Hematopoietic multipotent progenitor cell treated with erythropoietin and hydrocortisone succinate and interleukin-3 and kit ligand, for 15 days (in vitro differentiated cells): Measurements from ENCODE around the gene FOXB1.

Experiments
- DNase-seq: peaks from one replicate; pipeline ENCODE4 v3.0.0-alpha.2; 2015; ENCODE audit warnings: low spot score

Gene FOXB1

DNA sequence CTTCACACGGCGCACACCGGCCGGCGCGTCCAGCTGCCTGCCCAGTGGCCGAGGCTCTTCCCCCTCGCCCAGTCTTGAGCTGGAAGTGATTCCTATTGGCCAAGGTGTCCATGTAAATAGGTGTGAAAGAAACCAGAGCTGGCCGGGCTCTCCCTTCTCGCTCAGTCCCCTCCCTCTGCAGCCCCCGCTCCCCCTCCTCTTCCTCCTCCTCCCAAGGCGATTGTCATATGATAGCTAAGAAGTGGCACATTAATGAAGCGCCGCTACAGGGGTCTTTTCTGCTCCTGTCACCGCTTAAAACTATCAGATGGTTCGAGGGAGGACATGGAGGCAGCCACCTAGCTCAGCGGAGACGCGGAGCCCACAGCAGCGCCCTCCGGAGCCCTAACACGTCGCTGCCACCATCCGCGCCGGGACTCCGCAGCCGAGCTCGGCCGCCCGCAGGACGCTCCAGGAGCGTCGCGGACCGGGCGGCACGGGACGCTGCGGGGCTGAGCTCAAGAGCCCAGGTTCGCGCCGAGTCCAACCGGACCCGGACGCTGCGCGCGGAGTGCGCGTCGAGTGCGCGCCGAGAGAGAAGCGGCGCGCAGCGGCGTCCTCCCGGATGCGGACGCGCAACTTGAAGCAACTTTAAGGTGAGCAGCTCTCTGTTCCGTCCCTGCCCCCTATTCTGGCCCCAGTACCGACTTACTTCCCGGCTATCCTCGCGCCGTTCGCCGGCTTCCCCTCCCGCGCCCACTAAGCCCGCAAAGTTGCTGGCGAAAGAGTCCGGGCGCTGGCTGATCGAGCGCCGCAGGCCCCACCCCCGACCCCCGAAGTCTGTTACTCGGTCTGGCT lies at the start of gene FOXB1:
Gene FOXB1, plus strand, starts transcription at position 303 of the 837 bp plus-strand sequence. CDS start 653 bp downstream, outside the sequence.
- DNase-seq, result no peak

DNA sequence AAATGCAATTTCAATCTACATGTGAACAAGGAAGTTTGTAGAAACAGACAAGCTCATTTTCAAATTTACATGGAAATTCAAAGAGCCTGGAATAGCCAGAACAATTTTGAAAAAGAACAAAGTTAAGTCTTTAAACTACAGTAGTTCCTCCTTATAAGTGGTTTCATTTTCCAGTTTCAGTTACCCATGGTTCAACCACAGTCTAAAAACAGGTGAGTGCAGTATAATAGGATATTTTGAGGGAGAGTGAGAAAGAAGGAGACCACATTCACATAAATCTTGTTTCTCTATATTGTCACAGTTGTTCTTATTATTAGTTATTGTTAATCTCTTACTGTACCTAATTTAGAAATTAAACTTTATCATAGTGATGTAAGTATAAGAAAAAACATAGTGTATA lies 45.8 kb upstream of the FOXB1 start:
- no peak for DNase-seq

DNA sequence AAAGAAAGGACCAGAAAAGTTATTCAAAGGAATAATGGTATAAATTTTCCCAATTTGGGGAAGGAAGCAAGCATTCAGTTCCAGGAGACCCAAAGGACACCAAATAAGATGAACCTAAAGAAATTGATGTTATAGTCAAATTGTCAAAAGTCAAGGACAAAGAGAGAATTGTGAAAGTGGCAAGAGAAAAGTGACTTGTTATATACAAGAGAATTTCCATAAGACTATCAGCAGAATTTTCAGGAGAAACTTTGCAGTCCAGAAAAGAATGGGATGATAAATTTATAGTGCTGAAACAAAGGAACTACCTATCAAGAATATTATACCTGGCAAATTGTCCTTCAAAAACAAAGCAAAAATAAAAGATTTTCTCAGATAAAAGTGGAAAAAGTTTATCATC lies 43.8 kb upstream of the FOXB1 start:
- no peak for DNase-seq

- DNase-seq, result no peak
Measured at GRCh38 chr15:59963322-59963721, 40.8 kb upstream of the FOXB1 start.

DNA sequence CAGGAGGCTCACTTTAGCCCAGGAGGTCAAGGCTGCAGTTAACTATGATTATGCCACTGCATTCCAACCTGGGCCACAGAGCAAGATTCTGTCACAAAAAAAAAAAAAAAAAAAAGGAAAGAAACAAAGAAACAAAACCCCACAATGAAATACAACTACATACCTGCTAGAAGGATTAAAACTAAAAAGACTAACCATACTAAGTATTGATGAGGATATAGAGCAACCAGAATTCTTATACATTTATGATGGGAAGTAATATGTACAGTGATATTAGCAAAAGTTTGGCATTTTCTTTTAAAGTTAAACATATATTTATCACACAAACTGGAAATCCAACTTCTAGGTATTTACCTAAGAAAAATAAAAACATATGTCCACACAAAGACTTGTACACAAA lies 40.2 kb upstream of the FOXB1 start:
- no peak for DNase-seq

GRCh38 chr15:59965741-59966140 lies 38.4 kb upstream of the FOXB1 start:
- DNase-seq, result no peak

DNA sequence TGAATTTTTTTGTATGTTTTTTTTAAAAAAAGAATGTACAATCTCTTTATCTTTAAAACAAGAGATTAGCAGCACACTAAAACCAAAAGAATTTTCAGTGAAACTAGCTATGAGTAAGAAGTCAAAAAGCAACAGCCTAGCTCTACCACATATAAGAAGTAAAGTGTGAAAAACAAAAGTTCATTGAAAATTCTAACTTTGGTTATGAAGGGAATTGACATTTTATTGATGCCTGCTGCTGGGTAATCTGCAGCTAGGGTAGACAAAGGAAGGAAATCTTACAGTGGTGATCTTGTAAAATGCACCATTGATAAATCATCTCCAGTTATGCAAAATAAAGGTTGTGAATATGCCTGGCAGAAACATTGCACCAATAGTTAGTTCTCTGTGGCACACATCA lies 37.8 kb upstream of the FOXB1 start:
- no peak for DNase-seq

GRCh38 chr15:59968314-59968713 lies 35.8 kb upstream of the FOXB1 start:
- DNase-seq, result no peak

DNA sequence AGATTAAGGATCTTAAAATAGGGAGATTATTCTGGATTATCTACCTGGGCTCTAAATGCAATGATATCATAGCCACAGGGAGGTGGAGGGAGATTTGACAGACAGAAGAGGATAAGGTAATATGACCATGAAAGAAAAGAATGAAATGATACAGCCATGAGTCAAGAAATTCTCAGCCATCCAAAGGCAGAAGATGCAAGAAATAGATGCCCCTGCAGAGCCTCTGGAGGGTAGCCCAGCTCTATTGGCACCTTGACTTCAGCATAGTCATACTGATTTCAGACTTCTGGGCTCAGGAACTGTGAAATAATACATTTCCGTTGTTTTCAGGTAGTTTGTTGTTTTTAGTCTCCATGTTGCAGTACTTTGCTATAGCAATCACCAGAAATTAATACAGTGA lies 31.9 kb upstream of the FOXB1 start:
- DNase-seq, result no peak

DNA sequence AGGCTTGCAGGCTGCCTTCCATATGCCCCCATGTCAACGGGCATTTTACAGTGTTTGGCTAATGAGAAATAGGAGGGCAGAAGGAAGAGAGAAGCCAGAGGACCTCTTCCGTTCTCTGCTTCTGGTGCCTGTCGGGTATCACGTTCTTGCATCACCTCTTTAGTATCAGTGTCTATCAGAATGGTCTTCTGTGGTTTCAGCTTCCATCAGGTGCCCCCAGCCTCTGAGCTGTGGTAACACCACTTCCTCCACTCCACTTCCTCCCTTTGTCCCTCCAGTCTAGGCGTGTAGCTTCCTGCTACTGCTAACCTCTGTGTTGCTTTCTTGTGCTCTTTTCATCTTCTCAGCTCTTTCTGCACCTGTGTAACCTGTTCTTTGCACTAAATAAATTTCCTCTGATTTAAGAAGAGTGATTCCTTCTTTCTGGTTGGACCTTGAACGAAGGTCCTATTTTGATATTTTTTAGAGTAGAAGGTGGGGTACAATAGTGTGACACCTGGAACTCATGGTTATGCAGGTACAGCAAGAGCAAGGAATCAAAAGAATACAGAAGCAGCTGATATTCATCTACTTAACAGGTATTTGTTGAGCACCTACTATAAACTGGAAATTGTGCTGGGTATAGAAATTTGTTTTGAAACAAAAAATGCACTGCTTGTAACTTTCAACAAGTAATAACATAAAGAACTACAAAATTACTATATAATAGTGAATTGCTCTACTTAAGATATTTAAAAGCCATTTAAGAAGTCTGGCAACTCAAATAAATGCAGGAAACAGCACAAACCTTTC lies 27.4 kb upstream of the FOXB1 start:
- no peak for DNase-seq

- DNase-seq, result no peak
Measured at GRCh38 chr15:59991834-59992233, 12.3 kb upstream of the FOXB1 start.

DNA sequence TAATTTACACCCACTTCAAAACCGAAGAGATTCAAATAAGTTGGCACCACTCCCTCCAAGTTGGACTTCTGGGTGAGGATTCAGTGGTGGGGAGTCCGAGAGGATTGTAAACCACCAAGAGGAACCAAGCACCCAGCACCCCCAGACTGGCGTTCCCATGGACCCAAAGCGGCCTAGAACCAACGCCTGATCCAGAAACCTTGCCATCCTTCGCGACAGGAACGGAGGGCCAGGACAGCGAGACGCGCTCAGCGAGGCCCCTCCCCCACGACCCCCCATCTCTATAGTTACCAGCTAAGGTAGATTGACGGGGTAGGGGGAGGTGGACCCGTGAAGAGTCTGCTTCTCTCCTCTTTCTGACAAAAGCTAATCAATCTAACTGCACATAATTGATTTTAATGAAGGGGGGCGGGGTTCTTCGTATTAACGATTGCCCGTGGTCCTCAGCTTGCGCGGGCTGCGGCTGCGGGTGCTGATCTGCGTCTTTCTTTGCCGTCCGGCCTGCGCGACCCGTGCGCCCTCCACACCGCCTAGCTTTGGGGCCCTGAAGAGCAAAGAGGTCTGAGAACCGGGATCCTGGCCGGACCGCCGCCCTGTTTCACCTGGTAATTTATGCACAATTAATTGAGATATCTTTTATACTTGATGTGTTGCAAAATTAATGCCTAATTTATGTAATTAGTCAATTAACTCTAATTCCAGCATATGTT lies 10.9 kb upstream of the FOXB1 start:
- no peak for DNase-seq

DNA sequence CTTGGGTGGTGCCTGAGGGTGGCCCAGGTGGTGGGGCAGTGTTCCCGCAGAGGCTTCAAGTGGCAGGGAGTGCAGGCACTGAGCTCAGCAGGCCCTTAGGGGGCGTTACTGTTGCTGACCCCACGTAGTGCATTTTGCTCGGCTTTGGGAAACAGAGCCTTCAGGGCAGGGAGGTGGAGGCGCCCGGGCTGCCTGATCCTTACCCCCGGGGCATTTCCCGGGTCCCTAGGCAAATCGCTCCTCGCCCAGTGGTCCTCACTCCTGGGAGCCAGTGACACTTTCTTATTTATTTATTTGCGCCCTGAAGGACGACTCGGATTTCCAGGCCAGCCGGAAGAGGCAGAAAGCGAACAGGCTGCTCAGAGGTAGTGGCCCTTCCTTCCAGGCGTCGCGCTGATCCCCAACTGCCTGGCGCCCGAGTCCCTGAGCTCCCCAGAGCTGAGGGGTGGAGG lies 10.1 kb upstream of the FOXB1 start:
- DNase-seq, result no peak

- DNase-seq, result no peak
Measured at GRCh38 chr15:59994526-59994887, 9.6 kb upstream of the FOXB1 start.

GRCh38 chr15:59994888-59995557 lies 9.1 kb upstream of the FOXB1 start:
- DNase-seq, result no peak

GRCh38 chr15:59995568-59996297 lies 8.4 kb upstream of the FOXB1 start:
- no peak for DNase-seq

DNA sequence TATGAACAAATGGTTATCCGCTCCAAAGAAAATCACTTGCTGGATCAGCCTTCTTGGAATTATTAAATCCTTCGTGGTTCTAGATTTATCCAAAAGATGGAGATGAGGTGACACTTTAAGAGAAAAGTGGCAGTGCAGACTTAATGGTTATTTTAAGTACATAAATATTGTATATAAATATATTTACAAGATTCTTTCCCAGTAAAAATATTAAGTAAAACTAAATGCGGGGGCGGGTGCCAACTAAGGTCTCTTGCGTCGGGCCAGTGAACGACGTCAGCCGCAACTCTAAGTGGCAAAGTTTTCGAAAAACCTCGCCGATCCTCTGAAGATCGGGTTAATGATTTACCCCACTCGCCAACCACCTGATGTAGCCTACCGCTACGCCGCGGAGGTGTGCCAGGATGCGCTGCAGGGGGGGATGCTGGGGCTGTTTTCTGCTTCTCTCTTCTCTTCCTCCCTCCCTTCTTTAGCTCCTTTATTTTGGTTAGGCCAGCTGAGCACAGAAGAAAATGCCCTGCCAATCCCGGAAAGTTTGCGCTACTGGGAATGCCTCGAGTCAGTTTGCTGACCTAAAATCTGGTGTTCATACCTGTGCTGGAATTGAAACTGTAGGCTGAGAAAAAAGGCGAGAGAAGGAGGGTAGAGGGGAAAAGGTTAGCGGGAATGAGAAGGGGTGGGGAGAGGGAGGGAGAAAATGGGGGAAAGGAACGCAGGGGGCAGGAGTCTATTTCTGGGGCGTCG lies 7.6 kb upstream of the FOXB1 start:
- DNase-seq, result no peak

DNA sequence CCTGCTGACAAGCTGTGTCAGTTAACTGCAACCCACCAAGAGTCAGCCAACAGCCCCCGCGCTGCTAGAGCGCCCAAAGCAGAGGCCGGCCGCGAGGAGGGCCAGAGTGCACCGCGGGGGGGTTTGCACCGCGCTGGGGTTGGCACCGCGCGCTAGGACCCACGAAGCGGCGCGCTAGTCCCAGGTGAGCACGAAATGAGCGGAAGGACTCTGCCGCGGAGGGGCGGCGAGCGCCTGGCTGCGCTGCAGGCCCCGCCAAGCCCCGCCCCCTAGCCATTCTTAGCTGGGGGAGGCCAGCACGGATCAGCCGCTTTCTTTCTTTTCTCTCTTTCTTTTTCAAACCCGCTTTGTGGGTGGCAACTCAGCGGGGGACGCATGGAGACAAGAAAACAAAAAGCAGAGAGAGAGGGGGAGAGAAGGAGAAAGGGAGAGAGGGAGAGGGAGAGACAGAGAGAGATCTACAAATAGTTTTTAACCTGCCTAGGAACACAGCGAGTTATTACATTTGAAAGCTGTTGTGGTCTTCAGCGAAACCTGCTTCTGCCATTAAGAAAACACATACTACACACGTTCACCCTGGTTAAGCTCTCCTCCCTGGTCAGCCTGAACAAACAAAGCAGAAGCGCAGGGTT lies 6.9 kb upstream of the FOXB1 start:
- no peak for DNase-seq

DNA sequence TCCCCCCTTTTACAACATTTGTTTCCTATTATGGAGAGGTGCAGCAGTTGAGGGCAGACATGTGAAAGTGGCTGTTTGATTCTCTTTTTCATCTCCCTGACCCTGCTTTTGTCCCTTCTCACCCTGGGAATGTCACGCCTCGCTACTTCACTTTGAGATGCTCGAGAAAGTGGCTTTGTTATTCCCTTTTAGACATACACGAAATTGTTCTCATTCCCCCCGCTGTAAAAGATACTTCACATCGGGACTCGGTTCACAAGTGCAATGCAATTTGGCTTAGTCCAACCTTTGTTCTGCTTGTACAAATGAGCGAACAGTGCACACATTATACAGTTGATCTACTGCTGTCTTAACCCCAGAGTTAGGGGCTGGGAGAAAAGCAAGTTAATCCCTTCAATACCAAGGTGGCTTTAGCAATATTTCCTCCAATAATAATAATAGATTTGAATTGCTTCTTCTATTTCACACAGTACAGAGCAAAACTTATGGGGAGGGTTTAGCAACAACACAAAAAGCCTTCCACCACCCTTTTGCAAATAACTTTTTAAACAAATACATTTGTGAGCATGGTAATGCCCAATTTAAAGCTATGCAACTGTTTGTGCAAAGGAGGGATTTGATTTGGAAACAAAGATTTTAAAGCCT lies 5.7 kb upstream of the FOXB1 start:
- no peak for DNase-seq
